Testis (tissue), 3 donors: Measurements from ENCODE around the gene ZGPAT. TPM values are rescaled to one million over a fixed set of nuclear protein-coding genes. Genes with fewer than 3 reads are reported as not detected.

Experiments used
- DNase-seq: peaks from one replicate; pipeline ENCODE4 v3.0.0-alpha.2; 2019
- H3K27ac ChIP-seq, 2 donors: fragments of 200-600 bp; sonication (generic); one replicate each; pipeline ENCODE4 v1.5.1; 2019
- H3K27me3 ChIP-seq: fragments of 200-600 bp; sonication (generic); one replicate; pipeline ENCODE4 v1.5.1; 2019
- H3K36me3 ChIP-seq: fragments of 200-600 bp; sonication (generic); one replicate; pipeline ENCODE4 v1.5.1; 2017; ENCODE audit warnings: low read depth; ENCODE audit errors: missing control alignments
- H3K4me1 ChIP-seq: fragments of 200-600 bp; sonication (generic); one replicate; pipeline ENCODE4 v1.5.1; 2019
- H3K4me3 ChIP-seq, 2 donors: fragments of 200-600 bp; sonication (generic); one replicate each; pipeline ENCODE4 v1.5.1; 2017 to 2019
- H3K9me3 ChIP-seq: fragments of 200-600 bp; sonication (generic); one replicate; pipeline ENCODE4 v1.5.1; 2017
- POLR2A ChIP-seq: fragments of 450-650 bp; IDR thresholded peaks from one replicate; pipeline ENCODE4 v1.6.1; 2017; ENCODE audit warnings: antibody characterized with exemption, mild to moderate bottlenecking, moderate library complexity
- WGBS, 2 donors: methylation state at CpG; one replicate each; pipeline ENCODE4 v1.1.5; 2018; 5-methylcytosine and 5-hydroxymethylcytosine counted together
- intact Hi-C: fragments of 100-400 bp; cut with DNase I; formaldehyde crosslinking; loops from one replicate; pipeline ENCODE4 v1.15.1; 2023; ENCODE audit warnings: low total_unique reads
- polyA plus RNA-seq: library from polyadenylated mRNA; stranded (reverse); fragments of 350-450 nt; fragmentation: Illumina TruSeq; extraction: RNeasy Lipid Tissue Mini Kit (QIAGEN cat#74804); gene quantifications from one replicate; pipeline ENCODE4 v1.2.3, GENCODE V29; 2014; ENCODE audit warnings: low read depth, low replicate concordance; ENCODE audit not compliant: insufficient read depth
- total RNA-seq, 2 donors: library from RNA; depleted of rRNA; stranded (reverse); fragments of >200 nt; gene quantifications; one replicate each; pipeline ENCODE4 v1.2.3, GENCODE V29; 2016
- TF ChIP-seq, protein P1 (sequence below), 3 experiments: fragments of 450-650 bp in 2 of 3; fragments of 200-600 bp in 1 of 3; sonication (generic) in 1 of 3; IDR thresholded peaks; one replicate each; pipeline ENCODE4 v1.5.1; 2016 to 2019; ENCODE audit warnings: antibody characterized with exemption in 3 of 3, mild to moderate bottlenecking in 2 of 3, moderate library complexity in 1 of 3

Gene ZGPAT
- total and polyA plus RNA-seq, 3 donors from 2014 or later: 43.1 to 57.3 (median 53.1) TPM

DNA sequence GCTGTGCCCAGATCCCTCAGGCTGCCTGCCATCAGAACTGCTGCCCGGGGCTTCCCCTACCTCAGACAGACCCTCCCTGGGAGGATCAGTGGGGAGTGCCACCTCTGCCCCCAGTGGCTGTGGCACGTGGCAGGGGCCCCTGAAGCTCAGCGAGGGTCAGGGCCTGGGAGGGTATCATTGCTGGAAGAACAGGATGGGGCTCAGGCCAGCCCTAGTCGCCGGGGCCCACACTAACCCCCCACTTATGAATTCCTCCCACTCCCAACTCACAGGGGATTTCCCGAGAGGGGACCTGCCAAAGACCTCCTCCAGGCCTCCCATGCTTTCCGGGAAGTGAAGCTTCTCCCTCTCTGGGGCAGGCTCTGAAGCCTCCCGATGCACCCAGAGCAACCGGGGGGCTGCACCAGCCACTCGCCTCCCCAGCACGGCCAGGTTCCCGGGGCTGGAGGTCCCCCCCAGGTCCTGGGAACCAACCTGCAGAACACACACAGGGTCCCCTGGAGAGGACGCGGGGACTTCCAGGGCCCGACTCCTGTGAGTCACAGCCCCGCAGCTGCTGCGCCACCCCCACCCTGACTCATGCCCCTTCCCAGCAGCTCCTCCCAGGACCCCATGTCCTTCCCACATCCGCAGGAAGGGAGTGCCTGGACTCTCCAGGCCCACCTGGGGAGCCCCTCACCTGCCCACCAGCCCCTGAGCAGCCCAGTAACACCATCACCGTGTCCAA, 8.9 kb upstream of the ZGPAT start:
- H3K27me3 ChIP-seq: no peaks in the 10 kb centered on the region
- WGBS, 2 donors: 25 to 35% methylated on average over 2 to 19 of the region's 19 CpGs
- no peak for DNase-seq
- no peaks in the 10 kb centered on the region for H3K36me3 ChIP-seq
- H3K9me3 ChIP-seq: no peaks in the 10 kb centered on the region
- H3K4me3 ChIP-seq: no peak overlapping the region
- TF ChIP-seq, protein P1, sequence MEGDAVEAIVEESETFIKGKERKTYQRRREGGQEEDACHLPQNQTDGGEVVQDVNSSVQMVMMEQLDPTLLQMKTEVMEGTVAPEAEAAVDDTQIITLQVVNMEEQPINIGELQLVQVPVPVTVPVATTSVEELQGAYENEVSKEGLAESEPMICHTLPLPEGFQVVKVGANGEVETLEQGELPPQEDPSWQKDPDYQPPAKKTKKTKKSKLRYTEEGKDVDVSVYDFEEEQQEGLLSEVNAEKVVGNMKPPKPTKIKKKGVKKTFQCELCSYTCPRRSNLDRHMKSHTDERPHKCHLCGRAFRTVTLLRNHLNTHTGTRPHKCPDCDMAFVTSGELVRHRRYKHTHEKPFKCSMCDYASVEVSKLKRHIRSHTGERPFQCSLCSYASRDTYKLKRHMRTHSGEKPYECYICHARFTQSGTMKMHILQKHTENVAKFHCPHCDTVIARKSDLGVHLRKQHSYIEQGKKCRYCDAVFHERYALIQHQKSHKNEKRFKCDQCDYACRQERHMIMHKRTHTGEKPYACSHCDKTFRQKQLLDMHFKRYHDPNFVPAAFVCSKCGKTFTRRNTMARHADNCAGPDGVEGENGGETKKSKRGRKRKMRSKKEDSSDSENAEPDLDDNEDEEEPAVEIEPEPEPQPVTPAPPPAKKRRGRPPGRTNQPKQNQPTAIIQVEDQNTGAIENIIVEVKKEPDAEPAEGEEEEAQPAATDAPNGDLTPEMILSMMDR (IDR thresholded peaks at IDR 0.05): no peak
- TF ChIP-seq POLR2A: no peak
- H3K27ac ChIP-seq: peak overlapping the region in 1 of 2 donors; percentile 25
- intact Hi-C loops: no loop called here
- H3K4me1 ChIP-seq: peaks cover 19% of the 10 kb centered on the region

DNA sequence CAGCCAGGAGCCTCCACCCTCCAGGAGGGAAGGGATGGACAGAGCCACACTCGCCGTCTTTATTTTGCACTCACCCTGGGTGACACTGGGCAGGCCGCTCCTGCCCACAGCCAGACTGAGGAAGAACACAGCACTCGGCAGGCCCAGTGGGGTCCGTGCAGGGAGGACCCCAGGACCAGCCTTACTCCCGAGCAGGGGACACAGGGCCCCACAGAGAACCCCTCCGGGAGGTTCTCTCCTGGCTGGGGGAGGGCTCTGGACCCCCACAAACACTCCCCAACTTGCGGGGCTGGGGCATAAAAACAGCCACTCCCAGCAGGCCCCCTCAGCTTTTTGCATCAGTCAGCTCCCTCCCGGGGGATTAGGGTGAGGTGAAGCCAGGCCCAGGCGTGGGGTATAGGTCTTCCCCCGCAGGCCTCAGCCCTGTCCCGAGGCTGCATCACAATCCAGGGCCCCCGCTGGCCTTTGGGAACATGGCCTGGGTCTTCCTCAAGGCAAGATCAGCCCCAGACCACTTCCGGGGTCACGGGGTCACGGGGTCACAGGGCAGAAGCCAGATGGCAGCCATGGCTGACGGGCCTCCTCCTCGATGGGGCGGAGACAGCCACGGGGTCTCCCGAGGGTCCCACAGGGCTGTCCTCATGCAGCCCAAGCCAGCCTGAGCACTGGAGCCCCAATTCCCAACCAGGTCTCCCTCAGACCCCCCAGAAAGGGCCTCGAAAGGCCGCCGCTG, 8.2 kb upstream of the ZGPAT start:
- Histone ChIP-seq H3K4me3 (no peak overlapping the region), H3K27ac (peak overlapping the region in 1 of 2 donors; percentile 25), H3K36me3 (no peaks in the 10 kb centered on the region), H3K27me3 (no peaks in the 10 kb centered on the region), H3K9me3 (no peaks in the 10 kb centered on the region), H3K4me1 (peaks cover 19% of the 10 kb centered on the region)
- DNase-seq: no peak
- intact Hi-C loops: no loop called here
- WGBS, 2 donors: 71 to 85% methylated on average over 17 to 22 of the region's 24 CpGs
- no peak for TF ChIP-seq POLR2A
- TF ChIP-seq, protein P1 (IDR thresholded peaks at IDR 0.05): no peak

DNA sequence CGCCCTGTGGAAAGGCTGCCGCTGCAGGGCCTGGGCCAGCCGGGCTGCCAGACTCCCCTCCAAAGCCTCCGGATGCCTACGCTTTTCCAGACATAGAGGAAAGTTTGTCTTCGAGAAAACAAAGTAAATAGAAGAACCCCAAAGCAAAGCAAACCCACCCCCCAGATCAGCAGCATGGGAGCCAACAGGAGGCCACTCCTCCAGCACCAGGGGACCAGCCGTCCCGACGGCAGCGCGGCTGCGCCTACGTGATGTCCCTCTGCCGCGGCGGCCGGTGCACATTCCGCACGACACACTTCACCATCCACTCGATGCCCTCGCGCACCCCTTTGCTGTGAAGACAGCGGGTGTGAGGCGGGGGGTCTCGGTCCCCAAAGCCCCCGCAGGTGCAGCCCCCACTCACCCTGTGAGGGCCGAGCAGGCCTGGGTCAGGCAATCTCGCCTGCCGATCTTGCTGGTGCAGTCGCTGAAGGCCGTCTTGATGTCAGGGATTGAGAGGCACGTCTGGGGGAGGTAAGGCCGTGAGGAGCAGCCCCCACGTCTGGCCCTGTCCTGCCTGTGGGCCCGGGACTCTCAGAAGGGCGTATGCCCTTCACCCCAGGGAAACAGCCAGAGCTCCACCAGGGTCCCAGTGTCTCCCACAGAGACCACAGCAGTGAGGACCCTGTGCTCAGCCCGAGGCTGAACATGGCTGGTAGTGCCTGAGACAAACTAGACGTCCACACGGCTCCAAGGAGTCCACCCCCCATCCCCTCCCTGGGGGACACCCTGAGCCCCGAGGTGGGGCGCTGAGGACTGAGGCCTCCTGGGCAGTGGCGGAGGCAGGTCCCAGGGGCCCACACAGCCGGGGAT, 7.4 kb upstream of the ZGPAT start:
- 77 to 87% methylated on average over 8 to 43 of the region's 43 CpGs for WGBS, 2 donors
- TF ChIP-seq, protein P1 (IDR thresholded peaks at IDR 0.05): no peak
- TF ChIP-seq POLR2A: no peak
- Histone ChIP-seq H3K27me3 (no peaks in the 10 kb centered on the region), H3K4me1 (peaks cover 19% of the 10 kb centered on the region), H3K9me3 (no peaks in the 10 kb centered on the region), H3K36me3 (no peaks in the 10 kb centered on the region), H3K27ac (no peak overlapping the region), H3K4me3 (no peak overlapping the region)
- intact Hi-C loops: no loop called here
- DNase-seq: no peak

DNA sequence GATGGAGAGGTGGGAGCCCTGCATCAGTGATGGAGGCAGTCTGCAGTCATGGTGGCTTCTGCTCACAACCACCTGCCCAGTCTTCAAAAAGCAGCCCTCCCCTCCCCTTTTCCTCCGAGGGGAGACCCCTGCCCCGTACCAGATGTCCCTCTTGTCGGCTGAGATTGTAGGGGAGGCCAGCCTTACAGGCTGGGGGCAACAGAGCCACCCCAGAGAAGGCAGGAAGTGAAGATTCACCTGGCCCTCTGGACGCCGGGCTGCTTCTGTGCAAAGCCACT, 6.8 kb upstream of the ZGPAT start:
- Histone ChIP-seq H3K36me3 (no peaks in the 10 kb centered on the region), H3K9me3 (no peaks in the 10 kb centered on the region), H3K4me1 (peaks cover 19% of the 10 kb centered on the region), H3K4me3 (no peak overlapping the region), H3K27me3 (no peaks in the 10 kb centered on the region), H3K27ac (no peak overlapping the region)
- intact Hi-C loops: no loop called here
- no peak for TF ChIP-seq POLR2A
- TF ChIP-seq, protein P1 (IDR thresholded peaks at IDR 0.05): no peak
- 89 to 90% methylated on average over 3 to 5 of the region's 5 CpGs for WGBS, 2 donors
- no peak for DNase-seq
